ENCODE data around the gene BBC3.
"Not testable (repeated sequence)": the region's sequence is repeated elsewhere in the genome, so short reads cannot be mapped to it uniquely, and the experiment has no call there.

The BBC3 gene

DNA sequence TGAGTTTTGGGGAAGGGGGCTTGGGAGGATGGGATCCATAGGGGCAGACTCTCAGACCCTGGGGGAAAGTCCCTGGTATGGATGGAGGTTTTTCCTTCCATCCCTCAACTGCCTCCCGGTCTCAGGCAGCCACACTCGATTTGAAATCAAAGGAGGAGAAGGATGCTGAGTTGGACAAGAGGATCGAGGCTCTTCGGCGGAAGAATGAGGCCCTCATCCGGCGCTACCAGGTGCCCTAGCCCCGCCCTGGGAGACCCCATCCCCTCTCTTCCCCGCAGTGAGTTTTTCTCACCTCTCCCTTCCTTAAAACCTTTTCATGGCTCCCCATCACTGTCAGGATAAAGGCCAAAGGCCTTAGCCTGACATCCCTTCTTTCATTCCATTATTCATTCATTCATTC, 27.4 kb upstream of the BBC3 start:
- DNase-seq (ENCODE audit: low read depth in 2 of 2), result no peak

DNA sequence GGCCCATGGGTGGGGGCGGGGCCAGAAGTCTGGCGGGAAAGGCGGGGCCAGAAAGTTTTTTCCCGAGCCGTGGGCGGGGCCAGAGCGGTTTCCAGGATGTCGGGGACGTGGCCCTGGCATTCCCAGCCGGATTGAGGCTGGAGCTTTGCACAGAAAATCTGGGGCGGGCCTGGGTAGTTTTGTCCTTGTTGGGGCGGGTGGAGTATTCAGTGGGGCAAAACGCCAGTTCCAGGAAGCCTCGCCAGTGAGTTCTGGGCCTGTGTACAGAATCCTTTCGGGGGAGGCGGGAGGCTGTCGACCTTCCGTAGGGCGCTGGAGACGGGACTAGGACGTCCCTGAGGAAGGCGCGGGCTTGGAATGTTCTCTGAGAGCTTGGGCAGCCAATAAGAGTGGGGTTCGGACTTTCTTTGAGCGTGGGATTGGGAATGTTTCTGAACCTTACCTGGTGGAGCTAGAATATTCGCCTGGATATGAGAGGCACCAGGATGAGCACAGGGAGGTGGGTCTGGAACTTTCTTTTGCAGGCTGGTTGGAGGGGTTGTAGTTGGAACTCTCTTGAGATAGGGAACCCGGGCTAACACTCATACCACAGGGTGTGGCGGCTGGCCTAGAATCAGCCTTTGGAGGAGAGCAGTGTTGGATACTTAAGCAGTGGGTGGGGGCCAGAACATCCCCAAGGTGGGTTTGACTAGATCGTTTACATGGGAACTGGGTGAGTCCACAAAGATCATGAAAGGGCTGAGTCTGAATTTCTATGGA, 26.6 kb upstream of the BBC3 start:
- no peak for DNase-seq (ENCODE audit: low read depth in 2 of 2)

DNA sequence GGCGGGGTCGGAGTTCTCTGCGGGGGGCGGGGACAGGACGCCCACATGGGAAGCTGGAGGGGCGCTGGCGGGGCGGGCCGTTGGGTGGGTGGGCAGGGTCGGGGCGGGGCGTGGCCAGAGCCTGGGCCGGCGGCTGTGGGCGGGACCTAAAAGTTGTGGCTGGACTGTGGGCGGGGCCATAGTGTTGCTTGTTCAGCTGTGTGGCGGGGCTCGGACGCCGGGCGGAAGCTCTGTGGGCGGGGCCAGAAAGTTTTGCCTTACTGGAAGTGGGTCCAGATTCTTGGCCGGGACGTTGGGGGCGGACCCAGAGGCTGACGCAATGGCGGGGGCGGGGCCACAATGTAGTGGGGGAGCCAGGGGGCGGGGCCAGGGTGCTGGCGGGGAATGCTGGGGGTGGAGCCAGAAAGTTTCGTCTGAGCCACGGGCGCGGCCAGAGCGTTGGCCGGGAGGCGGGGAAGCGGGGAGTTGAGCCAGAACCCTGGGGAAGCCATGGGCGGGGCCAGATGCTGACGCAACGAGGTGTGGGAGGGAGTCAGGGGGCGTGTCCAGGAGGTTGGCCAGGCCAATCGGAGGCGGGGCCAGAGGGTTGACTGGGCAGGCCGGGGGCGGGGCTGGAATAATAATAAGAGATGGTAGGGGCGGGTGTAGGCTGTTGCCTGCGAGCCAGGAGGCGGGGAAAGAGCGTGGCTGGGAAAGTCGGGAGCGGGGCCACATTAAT, 25.9 kb upstream of the BBC3 start:
- peak; percentile 99 for DNase-seq (ENCODE audit: low read depth in 2 of 2)

DNA sequence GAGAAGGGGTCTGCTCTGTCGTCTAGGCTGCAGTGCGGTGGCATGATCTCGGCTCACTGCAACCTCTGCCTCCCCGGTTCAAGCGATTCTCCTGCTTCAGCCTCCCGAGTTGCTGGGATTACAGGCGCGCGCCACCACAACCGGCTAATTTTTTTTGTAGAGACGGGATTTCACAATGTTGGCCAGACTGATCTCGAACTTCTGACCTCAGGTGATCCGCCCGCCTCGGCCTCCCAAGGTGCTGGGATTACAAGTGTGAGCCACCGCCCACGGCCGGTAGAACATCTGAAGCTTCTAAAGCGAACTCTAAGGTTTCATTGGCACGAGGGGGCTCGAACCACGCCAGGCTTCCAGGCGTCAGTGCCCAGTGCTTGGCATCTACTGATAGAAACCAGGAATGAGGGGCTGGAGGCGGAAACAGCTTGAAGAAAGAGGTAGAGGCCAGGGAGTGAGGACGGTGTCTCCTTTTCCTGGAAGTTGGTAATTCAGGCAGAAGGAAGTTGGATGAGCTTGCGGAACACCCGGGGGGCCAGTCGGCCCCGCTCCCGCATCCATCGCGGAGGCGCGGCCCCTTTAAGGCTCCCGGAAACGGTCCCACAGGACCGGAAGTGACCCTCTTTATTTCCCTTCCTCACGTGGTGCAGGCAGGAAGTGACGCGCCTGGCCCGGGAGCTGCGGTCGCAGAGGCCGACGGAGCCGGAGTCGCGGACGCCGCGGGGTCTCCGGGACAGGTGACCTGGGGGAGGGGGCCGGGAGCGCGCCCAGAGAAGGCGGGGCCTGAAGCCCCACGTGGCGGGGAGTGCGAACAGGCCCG, 25.1 kb upstream of the BBC3 start, which contains the start of gene CCDC9:
CCDC9 (plus strand) TSS at position 647 of the 814 bp plus-strand sequence. CDS start 1,876 bp downstream, outside the sequence.
- DNase-seq (ENCODE audit: low read depth in 2 of 2), result peak in 1 of 2 donors; percentile 81

DNA sequence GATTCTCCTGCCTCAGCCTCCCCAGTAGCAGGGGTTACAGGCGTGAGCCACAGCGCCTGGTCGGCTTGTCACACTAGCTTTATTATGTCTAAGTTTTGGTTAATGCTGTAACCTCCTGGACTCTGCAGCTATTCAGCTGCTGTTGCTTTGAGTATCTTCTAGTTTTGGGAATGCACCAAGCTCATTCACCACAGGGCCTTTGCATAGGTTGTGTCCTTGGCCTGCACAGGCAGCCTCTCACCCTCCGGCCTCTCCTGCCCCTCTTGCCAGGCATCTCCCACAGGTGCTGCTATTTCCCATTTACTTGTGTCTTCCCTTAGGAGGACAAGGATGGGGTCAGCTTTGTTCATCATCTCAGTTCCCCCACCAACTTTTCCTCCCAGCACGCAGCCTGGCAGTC, 23.0 kb upstream of the BBC3 start:
- DNase-seq (ENCODE audit: low read depth in 2 of 2), result no peak

DNA sequence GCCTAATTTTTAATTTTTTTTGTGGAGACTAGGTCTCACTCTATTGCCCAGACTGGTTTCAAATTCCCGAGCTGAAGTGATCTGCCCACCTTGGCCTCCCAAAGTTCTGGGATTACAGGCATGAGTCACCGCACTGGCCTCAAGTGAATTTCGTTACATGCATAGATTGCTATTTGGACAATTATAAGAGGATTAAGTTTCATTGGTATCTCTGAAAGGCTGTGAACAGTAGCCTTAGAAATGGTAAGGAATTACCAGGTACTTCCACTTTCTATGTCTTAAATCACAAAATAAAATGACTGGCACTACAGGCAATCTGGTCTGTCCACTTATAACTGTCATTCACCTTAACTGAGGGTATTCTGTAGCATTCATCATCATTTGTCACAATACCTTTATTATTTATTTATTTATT, 22.5 kb upstream of the BBC3 start:
- DNase-seq (ENCODE audit: low read depth in 2 of 2), result no peak

DNA sequence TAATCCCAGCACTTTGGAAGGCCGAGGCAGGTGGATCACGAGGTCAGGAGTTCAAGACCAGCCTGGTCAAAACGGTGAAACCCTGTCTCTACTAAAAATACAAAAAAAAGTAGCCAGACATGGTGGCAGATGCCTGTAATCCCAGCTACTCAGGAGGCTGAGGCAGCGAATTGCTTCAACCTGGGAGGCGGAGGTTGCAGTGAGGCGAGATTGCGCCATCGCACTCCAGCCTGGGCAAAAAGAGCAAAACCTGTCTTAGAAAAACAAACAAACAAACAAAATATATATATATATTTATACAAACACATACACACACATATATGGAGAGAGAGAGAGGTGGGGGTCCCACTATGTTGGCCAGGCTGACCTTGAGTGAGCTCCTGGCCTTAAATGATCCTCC, 22.0 kb upstream of the BBC3 start:
- not testable (repeated sequence) for DNase-seq (ENCODE audit: low read depth in 2 of 2)

DNA sequence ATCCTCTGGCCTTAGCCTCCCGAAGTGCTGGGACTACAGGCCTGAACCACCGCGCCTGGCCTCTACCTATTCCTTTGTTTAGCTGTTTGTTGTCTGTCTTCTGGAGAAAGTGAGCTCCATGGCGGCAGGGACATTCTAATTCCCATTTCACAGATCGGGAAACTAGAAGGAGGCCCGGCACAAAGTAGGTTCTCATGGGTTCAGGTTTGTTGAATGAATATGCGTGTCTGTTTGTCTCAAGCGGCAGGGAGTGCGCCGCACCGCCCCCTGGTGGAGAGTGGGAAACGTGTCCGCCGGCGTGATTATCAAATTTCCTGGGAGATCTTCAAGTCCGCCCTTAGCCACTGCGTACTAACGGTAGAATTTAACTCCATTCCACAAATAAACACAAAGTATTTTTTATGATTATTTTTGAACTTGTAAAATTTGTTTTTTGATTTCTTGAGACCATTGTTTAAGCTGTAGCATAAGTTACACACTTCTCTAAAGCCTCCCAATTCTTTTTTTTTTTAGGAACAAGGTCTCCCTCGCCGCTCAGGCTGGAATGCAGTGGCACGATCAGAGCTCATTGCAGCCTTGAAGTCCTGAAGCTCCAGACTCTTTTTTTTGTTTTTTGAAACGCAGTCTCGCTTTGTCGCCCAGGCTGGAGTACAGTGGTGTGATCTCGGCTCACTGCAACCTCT, 16.4 kb upstream of the BBC3 start:
- peak in 1 of 2 donors; percentile 69 for DNase-seq (ENCODE audit: low read depth in 2 of 2)

DNA sequence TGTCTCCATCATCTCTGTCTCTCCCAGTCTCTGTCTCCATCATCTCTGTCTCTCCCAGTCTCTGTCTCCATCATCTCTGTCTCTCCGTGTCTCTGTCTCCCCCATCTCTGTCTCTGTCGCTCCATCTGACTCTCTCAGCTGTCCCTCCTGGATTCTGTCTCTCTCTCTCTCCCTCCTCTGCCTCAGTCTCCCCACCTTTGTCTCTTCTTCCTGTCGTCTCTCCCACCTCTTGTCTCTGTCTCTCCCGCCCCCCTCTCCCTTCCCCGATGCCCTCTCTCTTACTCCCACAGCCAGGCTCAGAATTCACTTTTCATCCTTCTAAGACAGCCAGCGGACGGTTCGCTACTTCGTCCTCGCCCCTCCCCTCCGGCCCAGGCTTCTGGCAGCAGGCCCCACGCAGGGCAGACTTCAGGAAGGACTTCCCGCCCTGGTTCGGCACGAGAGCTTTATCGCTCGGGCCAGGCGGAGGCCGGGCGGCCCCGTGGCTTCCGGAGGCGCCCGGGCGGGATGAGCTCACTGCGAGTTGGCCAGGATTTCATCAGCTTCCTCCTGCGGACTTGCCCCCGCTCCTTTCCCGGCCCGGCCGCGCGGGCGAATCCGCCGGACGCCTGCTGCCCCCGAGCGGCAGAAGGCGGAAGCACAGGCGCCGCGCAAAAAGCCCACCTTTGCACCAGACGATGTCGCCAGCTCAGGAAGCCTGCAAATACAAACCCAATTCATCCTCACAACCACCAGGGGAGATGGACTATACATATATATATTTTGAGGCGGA, 13.0 kb upstream of the BBC3 start:
- DNase-seq (ENCODE audit: low read depth in 2 of 2), result peak; percentile 78

DNA sequence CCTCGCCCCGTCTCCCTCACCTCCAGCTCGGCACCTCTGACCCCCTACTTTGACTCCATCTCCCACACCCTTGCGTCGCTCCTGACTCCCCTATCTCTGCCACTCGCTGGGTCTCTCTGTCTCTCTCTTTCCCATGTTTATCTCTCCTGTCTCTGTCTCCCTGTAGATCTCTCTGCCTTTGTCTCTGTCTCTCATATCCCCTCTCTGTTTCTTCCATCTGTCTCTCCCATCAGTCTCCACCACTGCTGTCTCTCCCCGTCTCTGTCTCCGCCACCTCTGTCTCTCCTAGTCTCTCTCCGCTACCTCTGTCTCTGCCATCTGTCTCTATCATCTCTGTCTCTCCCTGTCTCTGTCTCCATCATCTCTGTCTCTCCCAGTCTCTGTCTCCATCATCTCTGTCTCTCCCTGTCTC, 12.4 kb upstream of the BBC3 start:
- DNase-seq (ENCODE audit: low read depth in 2 of 2), result no peak

DNA sequence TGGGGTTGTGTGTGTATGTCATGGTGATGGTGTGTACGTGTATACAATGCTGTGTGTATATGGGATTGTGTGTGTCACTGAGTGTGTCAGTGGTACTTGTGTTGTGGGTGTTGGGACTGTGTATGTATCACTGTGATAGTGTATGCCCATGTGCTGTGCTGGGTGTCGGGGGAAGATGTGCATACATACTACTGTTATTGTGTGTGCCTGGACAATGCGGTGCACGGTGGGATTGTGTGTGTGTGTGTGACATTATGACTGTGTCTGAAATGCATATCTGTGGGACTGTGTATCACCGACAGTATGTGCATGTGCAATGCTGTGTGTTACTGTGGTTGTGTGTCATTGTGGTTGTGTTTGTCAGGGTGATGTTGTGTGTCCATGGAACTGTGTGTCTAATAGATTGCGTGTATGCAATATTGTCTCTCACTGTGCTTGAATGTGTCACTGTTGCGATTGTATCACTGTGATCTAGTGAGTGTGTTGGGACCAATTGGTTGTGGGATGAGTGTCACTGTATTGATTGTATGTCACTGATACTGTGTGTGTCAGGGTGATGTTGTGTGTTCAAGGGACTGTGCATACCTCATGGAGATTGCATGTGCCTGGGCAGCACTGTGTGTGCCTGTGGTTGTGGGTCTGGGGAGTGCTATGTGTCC, 11.0 kb upstream of the BBC3 start:
- DNase-seq (ENCODE audit: low read depth in 2 of 2), result no peak

DNA sequence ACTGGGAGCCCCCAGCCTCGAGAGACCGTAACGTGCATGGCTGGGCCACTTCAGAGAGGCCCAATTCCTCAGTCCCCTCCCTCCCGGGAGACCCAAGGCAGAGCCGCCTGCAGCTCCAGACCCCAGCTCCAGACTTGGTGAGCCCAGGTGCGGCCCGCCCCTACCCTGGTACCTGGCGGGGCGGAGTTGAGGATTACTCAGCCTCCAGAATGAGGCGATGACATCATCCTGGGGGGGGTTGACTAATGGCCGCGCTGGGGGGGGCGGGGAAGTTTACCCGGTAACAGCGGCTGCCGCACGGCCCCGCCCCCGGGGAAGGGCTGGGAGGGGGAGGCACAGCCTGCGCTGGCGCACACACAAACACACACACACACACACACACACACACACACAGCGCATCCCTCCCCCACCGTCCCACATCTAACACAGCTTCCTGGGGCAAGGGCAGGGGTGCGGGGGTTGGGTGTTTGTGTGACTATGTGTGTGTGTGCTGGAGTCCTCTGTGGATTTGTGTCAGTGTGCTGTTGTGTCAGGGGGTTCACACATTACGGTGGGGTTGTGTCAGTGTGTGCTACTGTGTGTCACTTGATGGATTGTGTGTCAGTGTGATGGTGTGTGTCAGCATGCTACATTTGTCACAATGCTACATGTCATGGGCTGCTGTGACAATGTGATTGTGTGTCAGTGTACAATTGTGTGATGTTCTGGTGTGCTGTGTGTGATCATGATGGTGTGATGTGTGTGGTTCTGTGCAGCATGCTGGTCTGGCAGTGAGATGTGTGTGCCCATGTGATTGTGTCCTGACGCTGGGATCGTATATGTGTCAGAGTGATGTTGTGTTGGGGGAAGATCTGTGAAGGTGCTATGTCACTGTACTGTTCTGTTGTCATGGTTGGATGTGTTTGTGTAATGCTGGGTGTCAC, 10.3 kb upstream of the BBC3 start:
- peak; percentile 74 to 80 for DNase-seq (ENCODE audit: low read depth in 2 of 2)

DNA sequence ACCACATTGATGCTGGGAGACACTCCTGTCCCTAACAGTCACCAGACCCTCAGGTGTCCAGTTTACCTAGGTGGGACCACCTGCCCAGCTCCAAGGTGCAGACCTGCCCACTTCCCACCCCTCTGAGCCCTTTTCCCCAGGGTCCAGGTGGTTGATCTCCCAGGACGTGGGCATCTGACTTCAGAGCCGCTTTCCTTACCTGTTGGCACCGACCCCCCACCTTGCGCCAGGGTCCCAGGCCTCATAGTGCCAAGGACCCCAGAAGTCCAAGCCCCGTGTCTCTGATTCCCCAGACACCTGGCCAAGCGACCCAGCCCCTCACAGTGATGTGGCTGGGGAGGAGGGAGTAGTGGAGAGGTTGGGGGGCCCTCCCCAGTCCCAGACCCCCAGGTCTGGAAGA, 9.6 kb upstream of the BBC3 start:
- DNase-seq (ENCODE audit: low read depth in 2 of 2), result no peak

DNA sequence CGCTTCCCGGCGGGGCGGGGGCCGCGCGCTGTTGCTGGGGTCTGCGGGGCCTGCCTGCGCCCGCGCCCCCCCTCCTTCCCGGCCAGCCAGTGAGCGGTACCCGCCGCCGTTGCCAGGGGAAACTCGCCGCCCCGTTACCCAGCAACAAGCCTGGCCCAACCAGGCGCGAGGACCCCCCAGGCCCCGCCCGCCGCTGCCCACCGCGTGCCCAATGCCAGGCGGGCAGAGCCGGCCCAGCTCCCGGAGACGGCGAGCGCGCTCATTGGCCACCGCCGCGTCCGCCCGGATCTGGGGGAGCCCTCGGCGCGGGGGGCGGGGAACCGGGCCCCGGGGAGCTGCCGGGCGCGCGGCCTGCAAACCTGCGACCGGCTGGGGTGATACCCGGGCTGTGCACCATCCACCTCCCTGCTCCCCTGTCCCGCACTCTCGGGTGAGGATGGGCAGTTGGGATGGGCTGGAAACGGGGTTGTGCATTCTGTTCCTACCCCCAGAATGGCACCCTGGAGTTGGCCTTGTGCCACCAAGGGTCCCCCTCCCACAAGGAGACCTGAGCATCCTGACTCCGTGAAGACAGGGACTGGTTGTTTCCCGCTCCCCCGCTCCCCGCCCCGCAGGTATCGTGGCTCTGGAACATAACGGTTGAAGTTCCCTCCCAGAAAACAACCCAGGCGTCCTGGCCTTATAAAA, 8.8 kb upstream of the BBC3 start:
- DNase-seq (ENCODE audit: low read depth in 2 of 2), result no peak

DNA sequence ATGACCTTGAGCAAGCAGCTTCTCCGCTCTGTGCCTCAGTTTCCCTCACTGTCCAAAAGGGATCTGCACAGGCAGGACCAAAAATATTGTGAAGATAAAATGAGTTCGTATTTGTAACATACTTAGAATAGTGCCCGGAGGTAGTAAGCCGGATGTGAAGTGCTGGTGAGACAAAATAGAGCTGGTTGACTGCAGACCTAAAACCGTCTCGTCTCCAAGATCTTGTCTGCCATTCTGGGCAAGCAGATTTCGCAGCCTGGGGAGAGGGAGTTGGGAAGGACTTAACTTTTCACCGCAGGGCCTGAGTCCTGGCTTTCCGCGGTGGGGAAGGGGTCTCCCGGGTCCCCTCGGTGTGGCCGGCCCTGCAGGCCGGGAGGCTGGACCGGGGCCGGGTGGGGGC, 8.2 kb upstream of the BBC3 start:
- DNase-seq (ENCODE audit: low read depth in 2 of 2), result no peak

DNA sequence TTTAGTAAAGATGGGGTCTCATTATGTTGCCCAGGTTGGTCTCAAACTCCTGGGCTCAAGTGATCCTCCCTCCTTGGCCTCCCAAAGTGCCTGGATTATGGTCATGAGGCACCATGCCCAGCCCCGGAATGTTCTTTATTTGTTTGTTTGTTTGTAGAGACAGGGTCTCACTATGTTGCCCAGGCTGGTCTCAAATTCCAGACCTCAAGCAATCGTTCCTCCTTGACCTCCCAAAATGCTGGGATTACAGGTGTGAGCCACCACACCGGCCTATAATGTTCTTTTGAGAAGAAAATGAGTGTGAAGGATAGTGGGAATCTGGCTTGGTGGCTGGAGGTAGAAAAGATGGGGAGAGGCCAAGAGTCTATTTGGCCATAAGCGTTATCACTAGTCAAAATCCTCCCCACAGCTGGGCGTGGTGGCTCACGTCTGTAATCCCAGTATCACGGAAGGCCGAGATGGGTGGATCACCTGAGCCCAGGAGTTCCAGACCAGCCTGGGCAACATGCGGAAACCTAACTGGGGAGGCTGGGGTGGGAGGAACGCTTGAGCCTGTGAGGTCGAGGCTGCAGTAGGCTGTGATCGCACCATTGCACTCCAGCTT, 5.2 kb upstream of the BBC3 start:
- no peak for DNase-seq (ENCODE audit: low read depth in 2 of 2)

DNA sequence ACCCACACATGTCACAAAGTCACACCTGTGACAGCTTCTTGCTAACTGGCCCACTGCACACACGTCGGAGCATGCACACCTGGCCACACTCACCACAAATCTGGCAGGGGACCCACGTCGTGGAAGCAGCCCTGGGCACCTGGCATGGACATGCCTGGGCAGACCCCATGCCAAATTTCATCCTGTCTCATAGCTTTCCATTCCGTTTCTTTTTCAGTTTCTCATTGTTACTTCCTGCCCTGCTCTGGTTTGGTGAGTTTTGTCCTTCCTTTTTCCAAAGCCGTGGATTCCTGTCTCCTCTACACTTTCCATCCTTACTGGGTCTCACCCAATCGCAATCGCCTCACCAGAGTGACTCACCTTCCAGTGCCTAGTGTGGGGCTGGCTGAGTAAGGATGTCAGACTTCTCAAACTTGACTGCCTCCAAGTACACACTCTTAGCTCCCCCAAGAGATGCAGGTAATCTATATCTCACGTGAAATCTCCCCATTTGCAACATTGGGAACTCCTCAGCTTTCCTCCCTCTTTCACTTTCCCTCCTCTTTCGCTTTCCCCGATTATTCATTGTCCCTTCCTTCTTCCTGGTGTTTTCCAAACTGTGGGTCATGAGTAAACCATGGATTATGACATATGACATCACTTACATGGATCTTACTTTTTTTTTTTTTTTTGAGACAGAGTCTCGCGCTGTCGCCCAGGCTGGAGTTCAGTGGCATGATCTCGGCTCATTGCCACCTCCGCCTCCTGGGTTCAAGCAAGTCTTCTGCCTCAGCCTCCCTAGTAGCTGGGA, 1.6 kb upstream of the BBC3 start:
- DNase-seq (ENCODE audit: low read depth in 2 of 2), result no peak

Data from activated CD8-positive, alpha-beta memory T cell treated with anti-CD3 and anti-CD28 coated beads for 4 hours (primary cell).